Activated naive CD4-positive, alpha-beta T cell treated with anti-CD3 and anti-CD28 coated beads, Interleukin-2, amount 10 ng/mL, durations not matched to agents 7 days and 5 days (primary cell): ENCODE data around the gene FUT7.

ENCODE experiments used
- CTCF ChIA-PET: fragments of 350-600 bp; sonication (Branson Sonifier 250); formaldehyde crosslinking; loops from one replicate; lab custom pipeline; 2021; ENCODE audit warnings: antibody characterized with exemption; lab: Charles Lee
- DNase-seq: peaks from one replicate; pipeline ENCODE4 v3.0.0-alpha.2; 2020
- H3K27ac Mint-ChIP-seq: one replicate; pipeline ENCODE4 v1.8.0; 2021; ENCODE audit warnings: mild to moderate bottlenecking, moderate library complexity, mixed read lengths
- H3K27me3 Mint-ChIP-seq: one replicate; pipeline ENCODE4 v1.8.0; 2021; ENCODE audit warnings: mild to moderate bottlenecking, mixed read lengths
- H3K36me3 Mint-ChIP-seq: one replicate; pipeline ENCODE4 v1.8.0; 2021; ENCODE audit warnings: mixed read lengths
- H3K4me1 Mint-ChIP-seq: one replicate; pipeline ENCODE4 v1.8.0; 2021; ENCODE audit warnings: mixed read lengths
- H3K4me3 Mint-ChIP-seq: one replicate; pipeline ENCODE4 v1.8.0; 2021; ENCODE audit warnings: mild to moderate bottlenecking, moderate library complexity, mixed read lengths
- H3K9me3 Mint-ChIP-seq: one replicate; pipeline ENCODE4 v1.8.0; 2021; ENCODE audit warnings: mixed read lengths

FUT7 gene

DNA sequence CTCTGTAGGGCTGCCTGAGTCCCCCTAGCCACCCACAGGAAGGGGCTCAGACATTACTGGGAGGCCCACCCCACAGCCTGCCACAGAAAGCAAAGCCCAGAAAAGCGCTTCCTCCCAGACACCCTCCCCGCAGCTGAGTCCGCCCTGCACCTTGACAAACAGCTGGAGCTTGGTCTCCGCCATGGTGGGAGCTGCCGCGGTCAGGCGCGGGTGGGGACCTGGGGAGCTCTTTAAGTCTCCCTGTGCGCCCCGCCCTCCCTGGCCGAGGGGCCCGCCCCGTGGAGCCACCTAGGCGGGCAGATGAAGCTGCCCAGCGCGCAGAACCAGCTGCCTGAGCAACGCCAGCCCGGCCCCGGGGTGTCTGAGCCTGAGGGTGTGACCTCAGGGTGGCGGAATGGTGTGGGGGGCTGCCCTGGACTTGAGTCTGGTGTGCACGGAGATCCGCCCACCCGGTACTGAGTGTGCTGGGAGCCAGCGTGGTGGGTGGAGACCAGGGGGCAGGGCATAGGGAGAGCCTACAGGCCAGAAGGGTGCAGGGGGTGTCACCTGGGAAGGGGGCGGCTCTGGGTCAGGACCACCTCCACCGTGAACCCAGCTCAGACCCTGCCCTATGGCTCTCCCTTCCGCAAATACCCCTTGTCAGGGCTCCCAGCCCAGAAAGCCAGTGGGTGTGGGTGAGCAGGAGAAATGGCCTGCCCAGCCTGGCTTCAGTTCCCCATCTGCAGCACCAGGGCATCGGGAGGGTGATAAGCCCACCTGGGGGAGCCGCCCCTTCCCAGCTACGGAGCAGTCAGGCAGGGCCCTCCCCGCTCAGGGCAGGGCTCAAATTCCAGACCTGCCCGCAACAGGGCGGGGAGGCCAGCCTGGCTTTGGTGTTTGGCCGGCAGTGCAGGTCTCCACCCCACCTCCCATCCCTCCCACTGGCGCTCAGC, 35.3 kb downstream of the FUT7 start, which contains the start of gene CLIC3:
TSS of gene CLIC3 (minus strand) at position 208 of the 932 bp plus-strand sequence. CDS start at position 183, 25 bp downstream.
- no peaks in the 10 kb centered on the region for H3K9me3 Mint-ChIP-seq
- H3K4me3 Mint-ChIP-seq: peak within 1 kb of the TSS; percentile 56
- peak; percentile 73 for DNase-seq
- H3K27ac Mint-ChIP-seq: peak within 1 kb of the TSS; percentile 85
- H3K27me3 Mint-ChIP-seq: peaks cover 38% of the 10 kb centered on the region
- H3K4me1 Mint-ChIP-seq: peaks cover 59% of the 10 kb centered on the region
- peaks cover 7% of the 10 kb centered on the region for H3K36me3 Mint-ChIP-seq
- CTCF ChIA-PET: interaction anchor here (1.0 to 1.6 kb wide), 2 partner anchors 33 to 38 kb away, joined by 5 to 7 read pairs; no protein-coding TSS in a partner anchor

DNA sequence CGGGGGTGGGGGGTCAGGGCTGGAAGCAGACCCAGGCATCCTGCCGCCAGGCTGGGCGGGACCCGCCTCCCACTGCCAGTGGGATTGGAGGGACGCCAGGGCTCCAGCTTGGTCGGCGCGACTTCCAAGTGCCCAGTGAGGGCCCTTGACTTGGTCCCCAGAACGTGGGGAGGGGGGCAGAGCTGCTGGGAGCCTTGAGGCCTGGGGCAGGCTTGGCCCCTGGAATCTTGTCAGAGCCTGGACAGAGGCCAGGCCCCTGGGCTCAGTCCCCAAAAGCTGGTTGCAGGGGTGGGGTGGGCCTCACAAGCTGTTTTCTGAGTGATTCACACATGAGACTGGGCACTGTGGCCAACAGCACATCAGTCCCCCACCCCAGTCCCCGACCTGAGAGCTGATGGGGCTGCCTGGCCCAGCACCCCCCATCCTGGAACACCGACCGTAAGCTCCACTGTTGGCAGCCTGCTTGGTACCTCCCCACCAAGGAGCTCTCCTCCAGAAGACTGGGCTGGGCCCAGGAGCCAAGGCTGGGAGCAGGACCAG, 36.0 kb downstream of the FUT7 start:
- H3K36me3 Mint-ChIP-seq: peaks cover 7% of the 10 kb centered on the region
- H3K9me3 Mint-ChIP-seq: no peaks in the 10 kb centered on the region
- H3K27ac Mint-ChIP-seq: peak overlapping the region; percentile 85

DNA sequence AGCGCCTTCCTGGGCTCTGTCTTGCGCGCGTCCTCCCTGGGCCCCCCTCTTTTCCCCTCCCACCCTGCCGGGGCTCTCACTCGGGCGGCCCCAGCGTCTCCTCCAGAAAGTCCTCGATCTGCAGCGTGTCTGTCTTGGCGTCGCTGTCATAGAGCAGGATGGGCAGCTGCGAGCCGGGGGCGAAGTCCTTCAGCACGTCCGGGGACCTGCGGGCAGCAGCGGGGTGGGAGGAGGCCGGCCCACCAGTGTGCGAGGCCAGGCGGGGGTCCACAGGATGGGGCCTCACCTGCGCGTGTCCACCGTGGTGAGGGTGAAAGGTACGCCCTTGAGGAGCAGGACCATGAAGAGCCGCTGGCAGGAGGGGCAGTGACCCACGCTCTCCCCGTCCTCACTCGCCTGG, 36.5 kb downstream of the FUT7 start:
- Mint-ChIP-seq H3K27me3 (peaks cover 35% of the 10 kb centered on the region), H3K4me3 (no peak overlapping the region), H3K27ac (no peak overlapping the region), H3K36me3 (peaks cover 7% of the 10 kb centered on the region), H3K4me1 (peaks cover 64% of the 10 kb centered on the region), H3K9me3 (no peaks in the 10 kb centered on the region)
- CTCF ChIA-PET: interaction anchor here (1.6 kb wide), 1 partner anchor 34 kb away, joined by 7 read pairs; no protein-coding TSS in a partner anchor
- no peak for DNase-seq

More for the DNA sequence above, 36.0 kb downstream of the FUT7 start:
- H3K27me3 Mint-ChIP-seq: peaks cover 35% of the 10 kb centered on the region
- peaks cover 66% of the 10 kb centered on the region for H3K4me1 Mint-ChIP-seq
- CTCF ChIA-PET: interaction anchor here (1.0 to 1.6 kb wide), 2 partner anchors 33 to 39 kb away, joined by 5 to 7 read pairs; no protein-coding TSS in a partner anchor
- no peak for DNase-seq
- peak overlapping the region; percentile 38 for H3K4me3 Mint-ChIP-seq

GRCh38 chr9:136994888-136995230, 37.0 kb downstream of the FUT7 start:
- CTCF ChIA-PET: no interaction called here
- H3K4me3 Mint-ChIP-seq: no peak overlapping the region
- H3K9me3 Mint-ChIP-seq: no peaks in the 10 kb centered on the region
- peaks cover 59% of the 10 kb centered on the region for H3K4me1 Mint-ChIP-seq
- peaks cover 7% of the 10 kb centered on the region for H3K36me3 Mint-ChIP-seq
- H3K27ac Mint-ChIP-seq: no peak overlapping the region
- DNase-seq: no peak
- H3K27me3 Mint-ChIP-seq: peaks cover 36% of the 10 kb centered on the region

- Mint-ChIP-seq H3K27me3 (peaks cover 42% of the 10 kb centered on the region), H3K27ac (no peak overlapping the region), H3K4me1 (peaks cover 57% of the 10 kb centered on the region), H3K9me3 (no peaks in the 10 kb centered on the region), H3K36me3 (peaks cover 7% of the 10 kb centered on the region), H3K4me3 (peak overlapping the region; percentile 82)
- DNase-seq: no peak
- CTCF ChIA-PET: interaction anchor here (0.8 kb wide), 1 partner anchor 73 kb away, joined by 3 read pairs; no protein-coding TSS in a partner anchor
Measured at GRCh38 chr9:136994180-136994887, 37.6 kb downstream of the FUT7 start.

GRCh38 chr9:136992819-136993369, 39.0 kb downstream of the FUT7 start:
- no peaks in the 10 kb centered on the region for H3K9me3 Mint-ChIP-seq
- H3K27ac Mint-ChIP-seq: peak overlapping the region; percentile 82
- peaks cover 7% of the 10 kb centered on the region for H3K36me3 Mint-ChIP-seq
- peaks cover 45% of the 10 kb centered on the region for H3K4me1 Mint-ChIP-seq
- DNase-seq: no peak
- H3K27me3 Mint-ChIP-seq: peaks cover 51% of the 10 kb centered on the region
- CTCF ChIA-PET: interaction anchor here (0.9 to 2.3 kb wide), 5 partner anchors 17 to 74 kb away, joined by 3 to 9 read pairs (median 4); no protein-coding TSS in a partner anchor
- H3K4me3 Mint-ChIP-seq: peak overlapping the region; percentile 82

- peak; percentile 96 for DNase-seq
- Mint-ChIP-seq H3K27me3 (peaks cover 51% of the 10 kb centered on the region), H3K4me1 (peaks cover 38% of the 10 kb centered on the region), H3K36me3 (peaks cover 7% of the 10 kb centered on the region), H3K27ac (peak within 1 kb of the TSS; percentile 82), H3K9me3 (no peaks in the 10 kb centered on the region), H3K4me3 (peak within 1 kb of the TSS; percentile 82)
- CTCF ChIA-PET: interaction anchor here (0.7 to 2.3 kb wide), 6 partner anchors 16 to 200 kb away, joined by 3 to 9 read pairs (median 4); no protein-coding TSS in a partner anchor
Measured at GRCh38 chr9:136991993-136992818, 39.7 kb downstream of the FUT7 start, which contains the start of gene PAXX. PAXX (plus strand) TSS chr9:136992422; CDS start chr9:136992444, 22 bp downstream.

- Mint-ChIP-seq H3K27me3 (peaks cover 60% of the 10 kb centered on the region), H3K4me3 (peak overlapping the region; percentile 71), H3K9me3 (no peaks in the 10 kb centered on the region), H3K36me3 (peaks cover 7% of the 10 kb centered on the region), H3K4me1 (peaks cover 24% of the 10 kb centered on the region), H3K27ac (peak overlapping the region; percentile 0)
- no peak for DNase-seq
- CTCF ChIA-PET: interaction anchor here (1.1 to 1.5 kb wide), 2 partner anchors 39 to 42 kb away, joined by 3 to 4 read pairs; no protein-coding TSS in a partner anchor
Measured at GRCh38 chr9:136990242-136990911, 41.5 kb downstream of the FUT7 start.

DNA sequence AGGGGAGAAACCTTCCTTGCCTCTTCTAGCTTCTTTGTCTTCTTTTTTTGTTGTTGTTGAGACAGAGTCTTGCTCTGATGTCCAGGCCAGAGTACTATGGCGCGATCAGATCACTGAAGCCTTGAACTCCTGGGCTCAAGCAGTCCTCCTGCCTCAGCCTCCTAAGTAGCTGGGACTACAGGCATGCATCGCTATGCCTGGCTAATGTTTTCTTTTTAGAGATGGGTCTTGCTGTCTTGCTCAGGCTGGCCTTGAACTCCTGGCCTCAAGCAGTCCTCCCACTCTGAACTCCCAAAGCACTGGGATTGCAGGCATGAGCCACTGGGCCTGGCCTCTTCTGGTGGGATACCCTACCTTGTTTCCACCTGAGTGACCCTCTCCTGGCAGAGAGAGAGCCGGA, 43.0 kb downstream of the FUT7 start:
- H3K4me1 Mint-ChIP-seq: peaks cover 18% of the 10 kb centered on the region
- no peaks in the 10 kb centered on the region for H3K9me3 Mint-ChIP-seq
- no peak overlapping the region for H3K4me3 Mint-ChIP-seq
- H3K27me3 Mint-ChIP-seq: peaks cover 75% of the 10 kb centered on the region
- H3K36me3 Mint-ChIP-seq: peaks cover 6% of the 10 kb centered on the region
- CTCF ChIA-PET: interaction anchor here (1.4 kb wide), 1 partner anchor 41 kb away, joined by 4 read pairs; no protein-coding TSS in a partner anchor
- DNase-seq: no peak
- no peak overlapping the region for H3K27ac Mint-ChIP-seq

DNA sequence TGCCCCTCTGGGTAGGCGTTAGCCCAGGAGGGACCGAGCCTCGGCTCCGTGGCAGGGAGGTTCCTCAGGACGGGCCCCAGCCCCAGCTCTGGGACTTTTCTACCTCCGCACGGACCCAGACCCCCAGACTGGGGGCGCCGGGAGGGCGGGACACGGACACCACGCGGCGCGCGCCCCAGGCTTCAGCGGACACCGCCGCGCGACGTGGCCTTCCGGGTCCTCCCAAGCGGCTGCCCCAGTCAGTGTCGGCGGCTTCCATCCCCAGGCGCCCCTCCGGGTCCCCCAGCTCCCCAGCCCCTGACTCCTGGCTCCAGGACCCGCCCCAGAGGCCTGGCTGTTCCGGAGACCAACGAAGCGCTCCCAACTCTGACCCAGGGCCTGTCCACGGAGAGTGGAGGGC, 46.0 kb downstream of the FUT7 start:
- CTCF ChIA-PET: interaction anchor here (1.0 to 1.4 kb wide), 2 partner anchors 10 to 16 kb away, joined by 3 read pairs; no protein-coding TSS in a partner anchor
- Mint-ChIP-seq H3K9me3 (no peaks in the 10 kb centered on the region), H3K4me3 (no peak overlapping the region), H3K27ac (no peak overlapping the region), H3K4me1 (peaks cover 3% of the 10 kb centered on the region), H3K27me3 (peaks cover 99% of the 10 kb centered on the region), H3K36me3 (no peaks in the 10 kb centered on the region)
- no peak for DNase-seq

DNA sequence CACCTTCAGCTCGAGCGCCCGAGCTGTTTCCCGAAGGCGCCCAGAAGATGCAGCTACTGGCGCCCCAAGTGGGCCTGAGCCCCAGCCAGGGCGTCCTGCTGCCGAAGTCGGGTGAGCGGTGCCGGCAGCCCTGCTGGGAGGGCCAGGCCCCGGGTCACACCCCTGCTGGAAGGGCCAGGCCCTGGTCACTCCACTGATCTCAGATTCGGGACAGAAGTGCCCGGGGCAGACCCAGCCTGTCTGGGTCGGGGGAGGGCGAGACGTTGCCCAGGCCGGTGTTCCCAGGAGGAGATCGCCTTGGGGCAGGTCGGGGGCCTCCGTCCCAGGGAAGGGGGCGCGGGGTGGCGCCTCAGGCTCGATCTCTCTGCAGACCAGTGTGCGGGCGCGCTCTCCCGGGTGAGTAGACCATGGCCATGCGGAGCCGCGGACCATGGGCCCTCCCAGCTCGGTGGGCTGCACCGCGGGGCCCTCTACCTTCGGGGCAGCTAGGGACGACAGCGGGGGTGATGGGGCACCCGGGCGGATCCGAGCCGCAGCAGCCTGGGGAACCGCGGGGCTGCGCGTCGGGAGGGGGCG, 46.8 kb downstream of the FUT7 start:
- Mint-ChIP-seq H3K36me3 (no peaks in the 10 kb centered on the region), H3K4me1 (no peaks in the 10 kb centered on the region), H3K27ac (no peak overlapping the region), H3K27me3 (peaks cover 99% of the 10 kb centered on the region), H3K9me3 (no peaks in the 10 kb centered on the region), H3K4me3 (no peak overlapping the region)
- CTCF ChIA-PET: interaction anchor here (1.0 to 1.4 kb wide), 2 partner anchors 9 to 17 kb away, joined by 3 read pairs; no protein-coding TSS in a partner anchor
- no peak for DNase-seq

DNA sequence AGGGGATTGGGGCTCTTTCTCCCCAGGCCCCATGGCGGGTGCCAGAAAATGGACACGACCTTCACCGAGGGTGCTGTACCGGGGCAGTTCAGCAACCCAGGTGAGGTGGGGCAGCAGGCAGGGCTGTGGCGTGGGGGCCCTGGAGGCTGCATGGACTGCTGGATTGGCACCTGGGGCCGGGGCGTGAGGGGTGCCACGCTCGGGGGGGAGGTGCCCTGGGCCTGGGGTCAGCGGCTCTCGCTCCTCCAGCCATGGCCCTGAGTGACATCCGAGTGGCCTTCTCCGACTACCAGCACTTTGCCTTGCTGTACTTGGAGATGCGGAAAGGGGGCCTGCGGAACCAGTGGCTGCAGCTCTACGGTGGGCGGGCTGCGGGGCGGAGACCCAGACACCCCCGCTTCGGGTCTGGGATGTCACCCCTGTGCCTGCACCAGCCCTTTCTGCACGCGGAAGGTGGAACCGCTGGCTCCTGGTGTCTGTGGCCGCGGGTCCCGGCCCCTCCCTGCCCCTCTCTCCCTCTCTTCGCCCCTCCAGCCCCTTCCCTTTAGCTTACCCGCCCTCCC, 47.3 kb downstream of the FUT7 start:
- H3K27me3 Mint-ChIP-seq: peaks cover 99% of the 10 kb centered on the region
- CTCF ChIA-PET: interaction anchor here (1.4 kb wide), 1 partner anchor 17 kb away, joined by 3 read pairs; no protein-coding TSS in a partner anchor
- no peak overlapping the region for H3K4me3 Mint-ChIP-seq
- H3K9me3 Mint-ChIP-seq: no peaks in the 10 kb centered on the region
- no peak for DNase-seq
- no peaks in the 10 kb centered on the region for H3K36me3 Mint-ChIP-seq
- no peak overlapping the region for H3K27ac Mint-ChIP-seq
- H3K4me1 Mint-ChIP-seq: no peaks in the 10 kb centered on the region
